H1 (cell line): ENCODE data around the gene KANSL1. TPM values are rescaled to one million over a fixed set of nuclear protein-coding genes. Genes with fewer than 3 reads are reported as not detected.

Source experiments
- CTCF ChIA-PET: fragments of 300-600 bp; sonication (Branson Sonifier 250); formaldehyde crosslinking; loops from one replicate; lab custom pipeline; 2021; ENCODE audit not compliant: partially characterized antibody; lab: Charles Lee
- POLR2A ChIA-PET: fragments of 300-600 bp; sonication (Branson Sonifier 250); formaldehyde crosslinking; loops from one replicate; lab custom pipeline; 2021; ENCODE audit warnings: inconsistent platforms; ENCODE audit not compliant: partially characterized antibody; lab: Charles Lee
- DNase-seq, 2 experiments: peaks; one replicate each; pipeline versions ENCODE4 v3.0.0 to v3.0.0-alpha.2; 2010 to 2022; ENCODE audit warnings: low spot score in 2 of 2, low read depth in 1 of 2, mixed read lengths in 1 of 2
- FAIRE-seq: peaks from 2 replicates; lab custom pipeline; 2011; peaks lifted over from hg19 to GRCh38; lab: Jason Lieb, UNC
- H2AFZ ChIP-seq: 2 replicates; pipeline ENCODE4 v1.8.1; 2012; ENCODE audit warnings: low read length, inconsistent platforms
- H2AK5ac ChIP-seq: 2 replicates; pipeline ENCODE4 v1.6.1; 2013; ENCODE audit warnings: low read depth, low read length
- H2BK120ac ChIP-seq: replicated peaks from 2 replicates; pipeline ENCODE3; 2013; ENCODE audit warnings: low read depth, low read length, inconsistent platforms
- H2BK12ac ChIP-seq: 2 replicates; pipeline ENCODE4 v1.6.1; 2013; ENCODE audit warnings: low read depth, low read length
- H2BK15ac ChIP-seq: 2 replicates; pipeline ENCODE4 v1.6.1; 2013; ENCODE audit warnings: low read length
- H2BK20ac ChIP-seq: 2 replicates; pipeline ENCODE4 v1.6.1; 2013; ENCODE audit warnings: low read length
- H2BK5ac ChIP-seq: 2 replicates; pipeline ENCODE4 v1.6.1; 2013; ENCODE audit warnings: low read depth, low read length
- H3K14ac ChIP-seq: 2 replicates; pipeline ENCODE4 v1.6.1; 2013; ENCODE audit warnings: inconsistent platforms; ENCODE audit not compliant: insufficient read length
- H3K18ac ChIP-seq: 2 replicates; pipeline ENCODE4 v1.6.1; 2013; ENCODE audit warnings: low read length; ENCODE audit errors: extremely low read depth
- H3K23ac ChIP-seq: 2 replicates; pipeline ENCODE4 v1.6.1; 2013; ENCODE audit warnings: inconsistent platforms; ENCODE audit not compliant: insufficient read length
- H3K23me2 ChIP-seq: 2 replicates; pipeline ENCODE4 v1.6.1; 2013; ENCODE audit warnings: low read depth, low read length
- H3K27ac ChIP-seq: 2 replicates; pipeline ENCODE4 v1.6.1; 2011; ENCODE audit warnings: low read depth, low read length, inconsistent platforms
- H3K27me3 ChIP-seq, 4 experiments: replicated peaks in 1 of 4; 1 replicate in 1 of 4; 2 replicates in 3 of 4; pipeline versions ENCODE4 v1.6.1 to v1.8.1; 2011 to 2013; ENCODE audit warnings: low read length in 3 of 4, mild to moderate bottlenecking in 3 of 4, inconsistent platforms in 2 of 4, mixed read lengths in 2 of 4, moderate library complexity in 1 of 4; ENCODE audit not compliant: control insufficient read depth in 3 of 4, insufficient read depth in 3 of 4; ENCODE audit errors: extremely low read depth in 1 of 4
- H3K36me3 ChIP-seq, 4 experiments: 2 replicates each; pipeline versions ENCODE4 v1.6.1 to v1.8.1; 2011 to 2013; ENCODE audit warnings: mild to moderate bottlenecking in 4 of 4, low read length in 3 of 4, moderate library complexity in 2 of 4, control low read depth in 1 of 4, inconsistent platforms in 1 of 4; ENCODE audit not compliant: insufficient read depth in 4 of 4, control insufficient read depth in 2 of 4
- H3K4ac ChIP-seq: replicated peaks from 2 replicates; pipeline ENCODE3; 2013; ENCODE audit warnings: low read length, low read depth, mixed read lengths, inconsistent platforms; ENCODE audit not compliant: insufficient read length
- H3K4me1 ChIP-seq, 4 experiments: replicated peaks in 1 of 4; 1 replicate in 1 of 4; 2 replicates in 3 of 4; pipeline versions ENCODE4 v1.6.1 to v1.8.1; 2011 to 2013; ENCODE audit warnings: low read length in 3 of 4, inconsistent platforms in 2 of 4, mixed read lengths in 1 of 4; ENCODE audit not compliant: insufficient read depth in 4 of 4, control insufficient read depth in 3 of 4
- H3K4me2 ChIP-seq, 2 experiments: 2 replicates each; pipeline versions ENCODE4 v1.6.1 to v1.8.1; 2011 to 2013; ENCODE audit warnings: low read depth in 2 of 2, low read length in 2 of 2, control low read depth in 1 of 2, inconsistent platforms in 1 of 2, mild to moderate bottlenecking in 1 of 2; ENCODE audit not compliant: insufficient read depth in 1 of 2
- H3K4me3 ChIP-seq, 4 experiments: fragments of 200-600, 300-600 bp in 1 of 4; sonication (generic), shearing (Covaris generic), sonication (Bioruptor Twin) in 1 of 4; 2 replicates each; pipeline versions ENCODE4 v1.5.1 to v1.8.1; 2011 to 2016; ENCODE audit warnings: low read length in 4 of 4, low read depth in 3 of 4, control low read depth in 2 of 4, inconsistent platforms in 2 of 4, mild to moderate bottlenecking in 2 of 4, mixed read lengths in 1 of 4, moderate library complexity in 1 of 4; ENCODE audit not compliant: insufficient read depth in 2 of 4; ENCODE audit errors: extremely low read depth in 1 of 4
- H3K56ac ChIP-seq: replicated peaks from 2 replicates; pipeline ENCODE3; 2013; ENCODE audit warnings: low read depth, mild to moderate bottlenecking, mixed read lengths, low read length, inconsistent platforms; ENCODE audit not compliant: insufficient read length
- H3K79me1 ChIP-seq: 2 replicates; pipeline ENCODE4 v1.6.1; 2013; ENCODE audit warnings: low read depth, low read length, control low read depth
- H3K79me2 ChIP-seq, 2 experiments: 2 replicates each; pipeline versions ENCODE4 v1.6.1 to v1.8.1; 2012 to 2013; ENCODE audit warnings: low read length in 2 of 2, mild to moderate bottlenecking in 2 of 2, inconsistent platforms in 1 of 2; ENCODE audit not compliant: insufficient read depth in 2 of 2, control insufficient read depth in 1 of 2
- H3K9ac ChIP-seq, 4 experiments: replicated peaks in 1 of 4; 1 replicate in 1 of 4; 2 replicates in 3 of 4; pipeline versions ENCODE4 v1.6.1 to v1.8.1; 2011 to 2013; ENCODE audit warnings: low read depth in 3 of 4, low read length in 3 of 4, control low read depth in 2 of 4, mild to moderate bottlenecking in 2 of 4, moderate library complexity in 2 of 4, inconsistent platforms in 1 of 4; ENCODE audit errors: extremely low read depth in 1 of 4
- H3K9me3 ChIP-seq, 2 experiments: 2 replicates each; pipeline versions ENCODE4 v1.6.1 to v1.8.1; 2012 to 2013; ENCODE audit warnings: mild to moderate bottlenecking in 2 of 2, moderate library complexity in 2 of 2, control low read depth in 1 of 2, inconsistent platforms in 1 of 2, low read depth in 1 of 2, low read length in 1 of 2, mixed read lengths in 1 of 2; ENCODE audit not compliant: insufficient read depth in 2 of 2
- H4K20me1 ChIP-seq, 2 experiments: replicated peaks in 1 of 2; 2 replicates each; pipeline versions ENCODE3 to v1.8.1; 2011 to 2013; ENCODE audit warnings: inconsistent platforms in 2 of 2, low read length in 2 of 2, mild to moderate bottlenecking in 1 of 2; ENCODE audit not compliant: insufficient read depth in 2 of 2, control insufficient read depth in 1 of 2
- H4K5ac ChIP-seq: 2 replicates; pipeline ENCODE4 v1.6.1; 2013; ENCODE audit warnings: low read length, low read depth, mixed read lengths, inconsistent platforms; ENCODE audit not compliant: insufficient read length
- H4K8ac ChIP-seq: 2 replicates; pipeline ENCODE4 v1.8.0; 2013; ENCODE audit warnings: mild to moderate bottlenecking, moderate library complexity, low read length, inconsistent platforms; ENCODE audit not compliant: insufficient read depth; ENCODE audit errors: extremely low read depth
- H4K91ac ChIP-seq: replicated peaks from 2 replicates; pipeline ENCODE3; 2013; ENCODE audit warnings: low read length, mixed read lengths, inconsistent platforms; ENCODE audit not compliant: insufficient read length
- RXRA ChIP-seq: IDR thresholded peaks from 2 replicates; pipeline ENCODE4 v1.6.1; 2011; ENCODE audit warnings: low read depth, mild to moderate bottlenecking, low read length, moderate library complexity; ENCODE audit not compliant: insufficient read depth
- SP1 ChIP-seq: IDR thresholded peaks from 2 replicates; pipeline ENCODE4 v1.6.1; 2011; ENCODE audit warnings: low read depth, low read length
- SP4 ChIP-seq: IDR thresholded peaks from 2 replicates; pipeline ENCODE4 v1.6.1; 2012; ENCODE audit warnings: low read length, inconsistent platforms
- WGBS, 2 experiments: shearing (Covaris generic) in 1 of 2; methylation state at CpG; one replicate each; pipeline versions ENCODE4 v1.1.6 to v1.1.7; 2013 to 2015; ENCODE audit warnings: low lambda C conversion rate in 2 of 2, mixed read lengths in 2 of 2, inconsistent platforms in 1 of 2, low coverage in 1 of 2, missing lambda C conversion rate in 1 of 2; ENCODE audit not compliant: insufficient replicate concordance in 2 of 2, insufficient coverage in 1 of 2, insufficient read length in 1 of 2; ENCODE audit errors: extremely low coverage in 1 of 2, missing lambda C conversion rate in 1 of 2; 5-methylcytosine and 5-hydroxymethylcytosine counted together
- polyA plus RNA-seq, 7 experiments: library from polyadenylated mRNA; depleted of rRNA in 3 of 7; stranded (reverse) in 5 of 7; unstranded in 2 of 7; fragments of >200 nt in 5 of 7; fragments of 200-250 nt in 2 of 7; gene quantifications; 1 replicate in 5 of 7; 2 replicates in 1 of 7; 4 replicates in 1 of 7; pipeline versions ENCODE4 v1.2.1 to v1.2.3, GENCODE V29; 2011 to 2013; ENCODE audit warnings: missing spikeins in 2 of 7, mixed read lengths in 2 of 7
- total RNA-seq: library from RNA; stranded (reverse); fragmentation: NEBNext Ultra II Directional; extraction: Animal tissue kit (Norgen Biotek cat#: 25700); gene quantifications from 2 replicates; pipeline ENCODE4 v1.2.1, GENCODE V29; 2021

The KANSL1 gene
- total and polyA plus RNA-seq, 2 of the 8 experiments (the other 6 are each of a cell fraction or from before 2014, with no cell fraction given), result 34.0 to 128 TPM

GRCh38 chr17:45983614-45984310, 209.5 kb downstream of the KANSL1 start:
- H4K91ac ChIP-seq, result no peak overlapping the region
- 84% methylated on average over 30 of the region's 31 CpGs; no CpG with 5 or more reads in 1 of the 2 experiments for WGBS, 2 experiments
- H2AK5ac ChIP-seq, result no peak overlapping the region
- no peaks in the 10 kb centered on the region; a peak in 1 of 7 replicates for H3K27me3 ChIP-seq
- H3K14ac ChIP-seq, result no peak overlapping the region
- no peak overlapping the region for H3K9ac ChIP-seq
- FAIRE-seq, result no peak
- H2BK15ac ChIP-seq, result no peak overlapping the region
- no peak overlapping the region for H2BK12ac ChIP-seq
- no peak overlapping the region for H2BK5ac ChIP-seq
- H3K4me2 ChIP-seq, result no peak overlapping the region
- POLR2A ChIA-PET, result no interaction called here
- H3K23ac ChIP-seq, result no peak overlapping the region
- H3K79me2 ChIP-seq, result no peaks in the 10 kb centered on the region
- no peak overlapping the region for H2BK20ac ChIP-seq
- no peak overlapping the region for H3K4ac ChIP-seq
- H3K23me2 ChIP-seq, result no peaks in the 10 kb centered on the region
- peaks cover 0 to 10% (median 5%) of the 10 kb centered on the region in 4 experiments; a peak in 4 of 7 replicates for H3K4me1 ChIP-seq
- H2BK120ac ChIP-seq, result no peak overlapping the region
- no peak for TF ChIP-seq RXRA
- TF ChIP-seq SP1, result no peak
- no peak for TF ChIP-seq SP4
- no peak overlapping the region for H3K56ac ChIP-seq
- no peaks in the 10 kb centered on the region for H3K79me1 ChIP-seq
- no peak overlapping the region; the same call in 1 of the 2 replicates for H4K8ac ChIP-seq
- H3K9me3 ChIP-seq, result no peaks in the 10 kb centered on the region
- H2AFZ ChIP-seq, result no peak overlapping the region
- DNase-seq, result no peak
- H4K5ac ChIP-seq, result no peak overlapping the region
- H3K36me3 ChIP-seq, result no peaks in the 10 kb centered on the region
- no peak overlapping the region for H3K27ac ChIP-seq
- CTCF ChIA-PET, result interaction anchor here (1.3 to 2.0 kb wide), 5 partner anchors 11 to 20 kb away, joined by 4 to 10 read pairs (median 4); no protein-coding TSS in a partner anchor
- no peak overlapping the region for H3K4me3 ChIP-seq
- H3K18ac ChIP-seq, result peak overlapping the region; percentile 48; the same call in 1 of the 2 replicates
- no peaks in the 10 kb centered on the region for H4K20me1 ChIP-seq
